HG03139 (cell line): ENCODE measurements around the gene ISOC2.
"Not testable (repeated sequence)": the region's sequence is repeated elsewhere in the genome, so short reads cannot be mapped to it uniquely, and the experiment has no call there.

Source experiments
- ATAC-seq: cut with Tn5 transposase; IDR thresholded peaks from one replicate; pipeline ENCODE4 v1.9.1; 2021; ENCODE audit not compliant: unreplicated experiment

The ISOC2 gene

GRCh38 chr19:55460670-55461258 lies 678 bp downstream of the ISOC2 start:
- ATAC-seq, result no peak

GRCh38 chr19:55459950-55460657 lies 1.3 kb downstream of the ISOC2 start:
- no peak for ATAC-seq

GRCh38 chr19:55459551-55459949 lies 1.9 kb downstream of the ISOC2 start:
- ATAC-seq, result no peak

GRCh38 chr19:55457683-55458457 lies 3.6 kb downstream of the ISOC2 start:
- no peak for ATAC-seq

- no peak for ATAC-seq
Observed at GRCh38 chr19:55456347-55456746, 5.1 kb downstream of the ISOC2 start.

GRCh38 chr19:55455576-55456235 lies 5.7 kb downstream of the ISOC2 start:
- no peak for ATAC-seq

- ATAC-seq, result no peak
Observed at GRCh38 chr19:55454787-55455243, 6.6 kb downstream of the ISOC2 start.

- no peak for ATAC-seq
Observed at GRCh38 chr19:55453511-55454260, 7.8 kb downstream of the ISOC2 start.

GRCh38 chr19:55452749-55453346 lies 8.6 kb downstream of the ISOC2 start:
- no peak for ATAC-seq

- no peak for ATAC-seq
Observed at GRCh38 chr19:55451965-55452748, 9.3 kb downstream of the ISOC2 start.

- no peak for ATAC-seq
Observed at GRCh38 chr19:55451163-55451964, 10.1 kb downstream of the ISOC2 start.

GRCh38 chr19:55449469-55449868 lies 12.0 kb downstream of the ISOC2 start:
- no peak for ATAC-seq

GRCh38 chr19:55448175-55448490 lies 13.3 kb downstream of the ISOC2 start:
- not testable (repeated sequence) for ATAC-seq

- ATAC-seq, result no peak
Observed at GRCh38 chr19:55447421-55448174, 13.8 kb downstream of the ISOC2 start.

GRCh38 chr19:55446060-55446459 lies 15.4 kb downstream of the ISOC2 start:
- ATAC-seq, result no peak

GRCh38 chr19:55444646-55445045 lies 16.8 kb downstream of the ISOC2 start:
- no peak for ATAC-seq

- ATAC-seq, result no peak
Observed at GRCh38 chr19:55443824-55444480, 17.5 kb downstream of the ISOC2 start.
